Measurements from ENCODE around the gene MMP24. TPM values are rescaled to one million over a fixed set of nuclear protein-coding genes. Genes with fewer than 3 reads are reported as not detected.

Gene MMP24
- total RNA-seq, 1 experiment from 2014 or later: 7.1 TPM

DNA sequence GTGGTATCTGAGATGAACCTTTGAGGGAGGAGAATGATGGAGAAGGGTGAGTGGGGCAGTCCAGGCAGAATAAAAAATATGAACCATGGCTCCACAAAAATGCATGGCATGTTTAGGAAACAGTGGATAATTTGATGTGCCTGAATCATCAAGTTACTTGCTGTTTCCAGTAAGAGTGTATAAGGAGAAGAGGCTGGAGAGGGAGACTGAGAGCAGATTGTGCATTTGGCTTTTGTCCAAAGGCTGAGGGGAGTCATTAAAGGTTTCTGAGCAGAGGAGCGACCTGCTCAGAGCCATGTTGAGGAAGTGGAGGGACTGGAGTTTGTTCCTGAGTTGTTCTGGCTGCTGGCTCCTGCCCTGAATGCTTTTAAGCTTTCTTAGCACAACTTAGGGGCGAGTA is 6.1 kb downstream of the MMP24 start:
- in situ Hi-C loops (cut with HindIII; ENCODE audit: low pct_unique_long_range_greater_than_20kb, low sequenced_read_pairs) (no loop called here), intact Hi-C loops (cut with micrococcal nuclease; ENCODE audit: unreplicated experiment) (no loop called here)
- Histone ChIP-seq H3K27me3 (ENCODE audit: control insufficient read depth, insufficient read depth, low read length) (peaks cover 6% of the 10 kb centered on the region; the same call in 1 of the 2 replicates), H3K9me3 (ENCODE audit: control insufficient read depth, insufficient read depth, low read depth, low read length) (no peaks in the 10 kb centered on the region), H3K36me3 (ENCODE audit: control insufficient read depth, insufficient read depth, low read length) (no peaks in the 10 kb centered on the region), H3K4me3 (ENCODE audit: low read depth in 2 of 2, low read length in 2 of 2) (no peak overlapping the region), H3K4me1 (ENCODE audit: control insufficient read depth, insufficient read depth, low read length) (no peaks in the 10 kb centered on the region), H3K27ac (ENCODE audit: low read length) (no peak overlapping the region)
- TF ChIP-seq, protein P1, sequence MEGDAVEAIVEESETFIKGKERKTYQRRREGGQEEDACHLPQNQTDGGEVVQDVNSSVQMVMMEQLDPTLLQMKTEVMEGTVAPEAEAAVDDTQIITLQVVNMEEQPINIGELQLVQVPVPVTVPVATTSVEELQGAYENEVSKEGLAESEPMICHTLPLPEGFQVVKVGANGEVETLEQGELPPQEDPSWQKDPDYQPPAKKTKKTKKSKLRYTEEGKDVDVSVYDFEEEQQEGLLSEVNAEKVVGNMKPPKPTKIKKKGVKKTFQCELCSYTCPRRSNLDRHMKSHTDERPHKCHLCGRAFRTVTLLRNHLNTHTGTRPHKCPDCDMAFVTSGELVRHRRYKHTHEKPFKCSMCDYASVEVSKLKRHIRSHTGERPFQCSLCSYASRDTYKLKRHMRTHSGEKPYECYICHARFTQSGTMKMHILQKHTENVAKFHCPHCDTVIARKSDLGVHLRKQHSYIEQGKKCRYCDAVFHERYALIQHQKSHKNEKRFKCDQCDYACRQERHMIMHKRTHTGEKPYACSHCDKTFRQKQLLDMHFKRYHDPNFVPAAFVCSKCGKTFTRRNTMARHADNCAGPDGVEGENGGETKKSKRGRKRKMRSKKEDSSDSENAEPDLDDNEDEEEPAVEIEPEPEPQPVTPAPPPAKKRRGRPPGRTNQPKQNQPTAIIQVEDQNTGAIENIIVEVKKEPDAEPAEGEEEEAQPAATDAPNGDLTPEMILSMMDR (IDR thresholded peaks at IDR 0.05): no peak
- TF ChIP-seq TCF7L2 (IDR thresholded peaks at IDR 0.05; ENCODE audit: low read depth, low read length): no peak
- TF ChIP-seq SIN3A (IDR thresholded peaks at IDR 0.05; ENCODE audit: borderline replicate concordance, insufficient read depth, low read depth, low read length): no peak
- TF ChIP-seq, protein P2, sequence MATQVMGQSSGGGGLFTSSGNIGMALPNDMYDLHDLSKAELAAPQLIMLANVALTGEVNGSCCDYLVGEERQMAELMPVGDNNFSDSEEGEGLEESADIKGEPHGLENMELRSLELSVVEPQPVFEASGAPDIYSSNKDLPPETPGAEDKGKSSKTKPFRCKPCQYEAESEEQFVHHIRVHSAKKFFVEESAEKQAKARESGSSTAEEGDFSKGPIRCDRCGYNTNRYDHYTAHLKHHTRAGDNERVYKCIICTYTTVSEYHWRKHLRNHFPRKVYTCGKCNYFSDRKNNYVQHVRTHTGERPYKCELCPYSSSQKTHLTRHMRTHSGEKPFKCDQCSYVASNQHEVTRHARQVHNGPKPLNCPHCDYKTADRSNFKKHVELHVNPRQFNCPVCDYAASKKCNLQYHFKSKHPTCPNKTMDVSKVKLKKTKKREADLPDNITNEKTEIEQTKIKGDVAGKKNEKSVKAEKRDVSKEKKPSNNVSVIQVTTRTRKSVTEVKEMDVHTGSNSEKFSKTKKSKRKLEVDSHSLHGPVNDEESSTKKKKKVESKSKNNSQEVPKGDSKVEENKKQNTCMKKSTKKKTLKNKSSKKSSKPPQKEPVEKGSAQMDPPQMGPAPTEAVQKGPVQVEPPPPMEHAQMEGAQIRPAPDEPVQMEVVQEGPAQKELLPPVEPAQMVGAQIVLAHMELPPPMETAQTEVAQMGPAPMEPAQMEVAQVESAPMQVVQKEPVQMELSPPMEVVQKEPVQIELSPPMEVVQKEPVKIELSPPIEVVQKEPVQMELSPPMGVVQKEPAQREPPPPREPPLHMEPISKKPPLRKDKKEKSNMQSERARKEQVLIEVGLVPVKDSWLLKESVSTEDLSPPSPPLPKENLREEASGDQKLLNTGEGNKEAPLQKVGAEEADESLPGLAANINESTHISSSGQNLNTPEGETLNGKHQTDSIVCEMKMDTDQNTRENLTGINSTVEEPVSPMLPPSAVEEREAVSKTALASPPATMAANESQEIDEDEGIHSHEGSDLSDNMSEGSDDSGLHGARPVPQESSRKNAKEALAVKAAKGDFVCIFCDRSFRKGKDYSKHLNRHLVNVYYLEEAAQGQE (IDR thresholded peaks at IDR 0.05; ENCODE audit: insufficient read depth in 1 of 2, low read depth in 2 of 2, low read length in 1 of 2): no peak
- TF ChIP-seq POLR2AphosphoS5 (IDR thresholded peaks at IDR 0.05; ENCODE audit: low read depth, low read length): no peak
- no peak for ATAC-seq
- no peak for DNase-seq (ENCODE audit: low read depth, low spot score)
- ChIA-PET CTCF (no interaction called here), POLR2A (no interaction called here)
- no TSS peak for BruUV-seq (replicated peaks)

GRCh38 chr20:35235881-35236280 is 9.4 kb downstream of the MMP24 start:
- no peaks in the 10 kb centered on the region for H3K27me3 ChIP-seq (ENCODE audit: control insufficient read depth, insufficient read depth, low read length)
- TF ChIP-seq SIN3A (IDR thresholded peaks at IDR 0.05; ENCODE audit: borderline replicate concordance, insufficient read depth, low read depth, low read length) (no peak), TCF7L2 (IDR thresholded peaks at IDR 0.05; ENCODE audit: low read depth, low read length) (no peak), POLR2AphosphoS5 (IDR thresholded peaks at IDR 0.05; ENCODE audit: low read depth, low read length) (no peak)
- TF ChIP-seq, protein P1 (IDR thresholded peaks at IDR 0.05): no peak
- TF ChIP-seq, protein P2 (IDR thresholded peaks at IDR 0.05; ENCODE audit: insufficient read depth in 1 of 2, low read depth in 2 of 2, low read length in 1 of 2): no peak
- no peaks in the 10 kb centered on the region for H3K9me3 ChIP-seq (ENCODE audit: control insufficient read depth, insufficient read depth, low read depth, low read length)
- no TSS peak for BruUV-seq (replicated peaks)
- in situ Hi-C loops (cut with HindIII; ENCODE audit: low pct_unique_long_range_greater_than_20kb, low sequenced_read_pairs) (no loop called here), intact Hi-C loops (cut with micrococcal nuclease; ENCODE audit: unreplicated experiment) (no loop called here)
- no peak overlapping the region for H3K4me3 ChIP-seq (ENCODE audit: low read depth in 2 of 2, low read length in 2 of 2)
- no peak overlapping the region for H3K27ac ChIP-seq (ENCODE audit: low read length)
- no peaks in the 10 kb centered on the region for H3K36me3 ChIP-seq (ENCODE audit: control insufficient read depth, insufficient read depth, low read length)
- ChIA-PET CTCF (no interaction called here), POLR2A (no interaction called here)
- ATAC-seq: no peak
- DNase-seq (ENCODE audit: low read depth, low spot score): no peak
- no peaks in the 10 kb centered on the region for H3K4me1 ChIP-seq (ENCODE audit: control insufficient read depth, insufficient read depth, low read length)

All from Panc1 (cell line).